Thymus (tissue), 14 donors: ENCODE measurements around the gene TLE3. TPM values are rescaled to one million over a fixed set of nuclear protein-coding genes. Genes with fewer than 3 reads are reported as not detected.
A peak's percentile ranks its signal among the peaks of the same experiment; 100 is the strongest.

Source experiments
- DNase-seq, 9 donors: peaks; one replicate each; pipeline ENCODE4 v3.0.0-alpha.2; 2013; ENCODE audit warnings: low spot score in 9 of 9, low read depth in 6 of 9, missing footprints in 1 of 9
- H3K27ac ChIP-seq, 2 donors: one replicate each; pipeline ENCODE4 v1.5.1; 2013; ENCODE audit warnings: control low read depth in 1 of 2, low read depth in 1 of 2, low read length in 1 of 2, mild to moderate bottlenecking in 1 of 2, moderate library complexity in 1 of 2
- H3K27me3 ChIP-seq, 2 donors: one replicate each; pipeline ENCODE4 v1.5.1; 2013; ENCODE audit warnings: low read length in 1 of 2; ENCODE audit not compliant: control insufficient read depth in 2 of 2, insufficient read depth in 1 of 2
- H3K36me3 ChIP-seq, 2 donors: one replicate each; pipeline ENCODE4 v1.5.1; 2013; ENCODE audit warnings: low read length in 1 of 2, mild to moderate bottlenecking in 1 of 2, moderate library complexity in 1 of 2; ENCODE audit not compliant: control insufficient read depth in 2 of 2, insufficient read depth in 2 of 2
- H3K4me1 ChIP-seq, 2 donors: one replicate each; pipeline ENCODE4 v1.5.1; 2013; ENCODE audit warnings: low read length in 2 of 2; ENCODE audit not compliant: control insufficient read depth in 2 of 2, insufficient read depth in 2 of 2
- H3K4me3 ChIP-seq, 2 donors: one replicate each; pipeline ENCODE4 v1.5.1; 2013; ENCODE audit warnings: low read length in 2 of 2, control low read depth in 1 of 2, mild to moderate bottlenecking in 1 of 2
- H3K9me3 ChIP-seq, 2 donors: one replicate each; pipeline ENCODE4 v1.5.1; 2013; ENCODE audit warnings: low read length in 1 of 2, mild to moderate bottlenecking in 1 of 2; ENCODE audit not compliant: control insufficient read depth in 2 of 2, insufficient read depth in 1 of 2
- WGBS: extraction: QIAGEN DNeasy Blood & Tissue Kit; methylation state at CpG from one replicate; pipeline ENCODE4 v1.1.7; 2013; 5-methylcytosine and 5-hydroxymethylcytosine counted together
- long read RNA-seq, 10 donors: transcript quantifications; one replicate each; lab custom pipeline, GENCODE V29; 2026
- polyA plus RNA-seq: library from polyadenylated mRNA; stranded (reverse); fragments of 200-250 nt; gene quantifications from one replicate; pipeline ENCODE4 v1.2.3, GENCODE V29; 2013
- total RNA-seq: library from RNA; stranded (reverse); fragments of 120-200 nt; gene quantifications from one replicate; pipeline ENCODE4 v1.2.4, GENCODE V29; 2013
- donor health status: healthy.

Gene TLE3
- 23.4 TPM for total RNA-seq
- polyA plus RNA-seq = 32.7 TPM
- long read RNA-seq, donor 1 = 0 reads
- long read RNA-seq, donor 2 = 0 reads
- long read RNA-seq, donor 3, partial matches to known transcripts = 0 of 2 reads
- long read RNA-seq, donor 3, other reads (novel, unspliced or antisense) = 0 of 2 reads
- long read RNA-seq, donor 4, partial matches to known transcripts = 0 of 2 reads
- long read RNA-seq, donor 4, other reads (novel, unspliced or antisense) = 0 of 2 reads
- long read RNA-seq, donor 5, partial matches to known transcripts = 0 of 1 reads
- long read RNA-seq, donor 5, other reads (novel, unspliced or antisense) = 0 of 1 reads
- long read RNA-seq, donor 6, partial matches to known transcripts = 0 of 1 reads
- long read RNA-seq, donor 6, other reads (novel, unspliced or antisense) = 0 of 1 reads
- long read RNA-seq, donor 7, partial matches to known transcripts = 0 of 3 reads
- long read RNA-seq, donor 7, other reads (novel, unspliced or antisense) = 0 of 3 reads
- long read RNA-seq, donor 8, partial matches to known transcripts = 0 of 1 reads
- long read RNA-seq, donor 8, other reads (novel, unspliced or antisense) = 0 of 1 reads
- long read RNA-seq, donor 9 = 0 reads
- long read RNA-seq, donor 10 = 0 reads

DNA sequence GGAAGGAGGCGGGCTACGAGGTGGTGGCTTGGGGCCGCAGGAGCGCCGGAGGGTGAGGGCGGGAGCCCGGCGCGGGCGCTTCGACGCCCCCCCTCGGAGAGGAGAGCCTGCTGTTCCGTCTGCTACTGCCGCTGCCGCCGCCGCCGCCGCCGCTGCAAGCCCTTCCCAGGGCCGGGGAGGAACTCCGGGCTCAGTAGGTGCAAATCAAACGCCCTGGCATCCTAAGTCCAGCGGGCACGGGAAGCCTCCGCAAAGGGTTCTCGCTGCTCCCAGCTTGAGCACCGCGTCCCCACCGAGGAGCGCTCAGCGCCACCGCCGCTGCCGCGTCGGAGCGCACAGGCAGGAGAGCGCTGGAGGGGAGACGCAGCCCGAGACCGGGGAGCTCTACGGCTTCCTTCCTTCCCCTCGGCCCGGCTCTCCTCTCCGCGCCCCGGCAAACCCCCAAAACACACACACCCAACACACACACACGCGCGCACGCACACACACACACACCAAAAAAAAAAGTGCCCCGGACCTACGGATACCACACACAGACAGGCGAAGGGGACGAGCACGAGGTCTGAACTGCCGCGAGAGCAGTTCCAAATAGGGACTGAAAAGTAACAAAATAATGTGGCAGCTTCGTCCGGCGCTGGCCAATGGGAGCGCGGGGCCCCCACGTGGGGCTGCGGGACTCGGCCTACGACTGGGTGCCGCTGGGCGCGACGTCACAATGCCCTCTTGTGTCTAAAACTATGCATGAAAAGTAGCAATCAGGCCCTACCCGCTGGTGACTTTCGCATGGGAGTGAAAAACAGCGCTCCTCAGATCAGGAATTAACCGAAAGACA lies at the start of gene TLE3:
Gene TLE3 (minus strand): TSS at position 597 of the 832 bp plus-strand sequence. CDS start 1,119 bp downstream, outside the sequence.
- WGBS = under 1% methylated on average over 77 of the region's 77 CpGs
- H3K27me3 ChIP-seq = peaks cover 10 to 38% of the 10 kb centered on the region in 2 donors
- peak within 1 kb of the TSS; percentile 92 to 97 for H3K27ac ChIP-seq
- peaks cover 0 to 7% of the 10 kb centered on the region in 2 donors for H3K9me3 ChIP-seq
- peak; percentile 93 to 99 (median 97) for DNase-seq
- H3K4me3 ChIP-seq = peak within 1 kb of the TSS; percentile 90 to 92
- peaks cover 30 to 66% of the 10 kb centered on the region in 2 donors for H3K4me1 ChIP-seq
- peaks cover 9 to 12% of the 10 kb centered on the region in 2 donors for H3K36me3 ChIP-seq

DNA sequence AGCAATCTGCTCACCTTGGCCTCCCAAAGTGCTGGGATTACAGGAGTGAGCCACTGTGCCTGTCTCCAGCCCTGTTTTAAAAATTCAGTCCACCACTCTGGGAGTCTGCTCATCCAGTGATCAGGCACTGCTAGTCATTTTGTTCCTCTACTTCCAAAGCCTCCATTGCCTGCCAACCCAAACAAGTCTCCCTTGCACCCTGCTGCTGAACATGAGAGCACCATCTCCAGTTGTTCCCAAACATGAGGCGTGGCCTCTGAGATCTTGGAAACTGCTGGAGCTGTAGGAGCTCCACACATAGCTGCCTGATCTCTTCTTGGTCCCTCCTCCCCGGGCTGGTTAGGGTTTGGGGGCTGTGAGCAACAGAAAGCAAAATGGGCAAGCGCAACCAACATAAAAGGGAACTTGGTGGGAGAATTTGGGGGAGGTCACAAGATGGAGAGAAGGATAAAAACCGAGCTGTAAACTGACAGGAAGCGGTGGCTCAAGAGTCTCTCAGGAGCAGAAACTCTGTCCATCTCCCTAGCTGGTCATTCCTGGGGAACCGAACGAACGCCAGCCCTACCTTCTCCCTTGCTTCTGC lies 49.6 kb upstream of the TLE3 start:
- no peaks in the 10 kb centered on the region for H3K9me3 ChIP-seq
- H3K27ac ChIP-seq = no peak overlapping the region
- H3K4me1 ChIP-seq = peaks cover 0 to 35% of the 10 kb centered on the region in 2 donors
- H3K4me3 ChIP-seq = no peak overlapping the region
- no peaks in the 10 kb centered on the region for H3K36me3 ChIP-seq
- H3K27me3 ChIP-seq = peaks cover 0 to 2% of the 10 kb centered on the region in 2 donors
- 64% methylated on average over 8 of the region's 8 CpGs for WGBS
- DNase-seq = no peak

DNA sequence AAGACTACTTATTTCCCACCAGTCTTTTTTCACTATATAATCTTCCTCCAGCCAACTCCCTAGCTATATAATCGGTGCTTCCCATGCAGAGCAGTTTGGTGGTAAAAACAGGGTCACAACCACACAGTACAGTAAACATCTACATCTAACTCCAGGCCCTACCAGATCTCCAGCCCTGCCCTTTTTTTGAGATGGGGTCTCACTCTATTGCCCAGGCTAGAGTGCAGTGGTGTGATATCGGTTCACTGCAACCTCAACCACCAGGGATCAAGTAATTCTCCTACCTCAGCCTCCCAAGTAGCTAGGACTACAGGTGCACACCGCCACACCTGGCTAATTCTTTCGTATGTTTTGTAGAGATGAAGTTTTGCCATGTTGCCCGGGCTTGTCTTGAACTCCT lies 49.1 kb upstream of the TLE3 start:
- no peak overlapping the region for H3K4me3 ChIP-seq
- no peaks in the 10 kb centered on the region for H3K9me3 ChIP-seq
- H3K4me1 ChIP-seq = peaks cover 0 to 40% of the 10 kb centered on the region in 2 donors
- no peak overlapping the region for H3K27ac ChIP-seq
- H3K27me3 ChIP-seq = peaks cover 0 to 2% of the 10 kb centered on the region in 2 donors
- H3K36me3 ChIP-seq = no peaks in the 10 kb centered on the region
- 96% methylated on average over 5 of the region's 5 CpGs for WGBS
- DNase-seq = no peak

DNA sequence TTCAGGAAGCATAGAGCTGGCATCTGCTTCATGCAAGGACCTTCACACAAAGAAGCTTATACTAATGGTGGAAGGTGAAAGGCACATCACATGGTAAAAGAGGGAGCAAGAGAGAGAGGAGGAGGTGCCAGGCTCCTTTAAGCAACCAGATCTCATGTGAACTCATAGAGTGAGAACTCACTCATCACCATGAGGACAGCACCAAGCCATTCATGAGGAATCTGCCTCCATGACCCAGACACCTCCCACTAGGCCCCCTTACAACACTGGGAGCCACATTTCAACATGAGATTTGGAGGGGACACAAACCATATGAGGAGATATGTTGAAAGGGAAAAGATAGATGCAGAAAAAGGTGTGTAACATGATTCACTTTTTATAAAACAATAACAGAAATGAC lies 48.4 kb upstream of the TLE3 start:
- DNase-seq = no peak
- no peak overlapping the region for H3K27ac ChIP-seq
- H3K4me1 ChIP-seq = peaks cover 0 to 46% of the 10 kb centered on the region in 2 donors
- no peak overlapping the region for H3K4me3 ChIP-seq
- no peaks in the 10 kb centered on the region for H3K36me3 ChIP-seq
- no peaks in the 10 kb centered on the region for H3K9me3 ChIP-seq
- peaks cover 0 to 2% of the 10 kb centered on the region in 2 donors for H3K27me3 ChIP-seq

DNA sequence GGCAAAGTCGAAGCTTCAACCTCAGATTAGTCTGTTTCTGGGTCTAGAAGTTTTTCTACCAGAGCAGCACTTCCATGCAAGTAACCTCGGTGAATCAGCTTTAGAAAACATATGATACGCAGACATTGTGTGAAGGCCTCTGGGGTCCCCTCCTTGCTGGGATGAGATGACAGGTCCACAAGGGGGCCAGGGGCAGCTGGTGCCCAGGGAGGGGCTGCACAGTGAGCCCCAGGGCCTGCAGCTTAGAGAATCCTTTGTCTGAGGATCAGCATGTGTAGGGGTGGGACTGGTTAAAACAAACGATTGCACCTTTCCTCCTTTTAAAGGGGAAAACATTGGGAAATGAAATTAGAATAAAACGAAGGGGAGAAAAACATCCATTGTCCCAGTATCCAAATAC lies 47.5 kb upstream of the TLE3 start:
- DNase-seq = no peak

DNA sequence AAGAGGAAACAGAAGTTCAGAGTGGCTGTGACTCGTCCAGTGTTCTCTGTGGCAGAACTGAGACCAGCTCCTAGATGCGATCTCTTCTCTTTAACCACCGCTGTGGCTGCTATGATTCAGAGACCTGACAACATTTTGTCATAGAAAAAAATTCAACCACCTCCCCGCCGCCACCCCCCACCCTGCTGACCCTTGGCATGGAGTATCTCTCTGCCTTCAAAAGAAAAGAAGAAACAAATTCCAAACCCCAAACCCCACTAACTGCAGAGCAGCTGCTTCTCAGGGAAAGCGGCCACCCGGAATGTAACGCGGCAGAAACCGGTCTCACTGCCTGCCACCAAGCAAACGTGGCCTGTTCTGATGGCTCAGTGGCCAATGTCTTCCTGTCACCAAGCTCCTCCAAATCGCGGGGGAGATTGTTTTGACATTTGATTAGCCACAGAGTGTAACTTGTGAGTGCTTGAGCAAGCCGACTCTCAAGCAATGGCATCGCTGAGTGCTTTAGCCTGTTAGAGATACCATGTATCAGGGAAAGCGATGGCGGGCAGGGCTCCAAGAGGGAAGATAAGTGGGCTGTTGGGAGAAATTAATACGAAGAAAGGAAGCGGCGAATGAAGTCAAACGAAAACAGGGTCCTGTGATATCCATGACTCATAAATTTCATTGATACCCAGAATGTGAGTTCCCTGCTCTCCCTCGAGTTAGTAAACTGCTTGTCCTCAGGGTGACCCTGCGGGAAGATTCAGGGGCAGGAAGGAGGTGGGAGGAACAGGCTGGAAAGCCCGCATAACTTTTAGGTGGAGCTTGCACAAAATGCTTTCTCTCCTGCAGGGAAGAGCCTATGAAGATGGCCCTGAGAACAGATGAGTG lies 44.8 kb upstream of the TLE3 start:
- no peak overlapping the region for H3K4me3 ChIP-seq
- DNase-seq = peak in 1 of 9 donors; percentile 33
- no peaks in the 10 kb centered on the region for H3K9me3 ChIP-seq
- H3K36me3 ChIP-seq = no peaks in the 10 kb centered on the region
- WGBS = 65% methylated on average over 24 of the region's 24 CpGs
- peaks cover 0 to 2% of the 10 kb centered on the region in 2 donors for H3K27me3 ChIP-seq
- H3K4me1 ChIP-seq = peaks cover 0 to 60% of the 10 kb centered on the region in 2 donors
- H3K27ac ChIP-seq = peak overlapping the region in 1 of 2 donors; percentile 56

More for the DNA sequence above, 47.5 kb upstream of the TLE3 start:
- no peak overlapping the region for H3K27ac ChIP-seq
- no peaks in the 10 kb centered on the region for H3K36me3 ChIP-seq
- H3K4me1 ChIP-seq = peaks cover 0 to 55% of the 10 kb centered on the region in 2 donors
- 96% methylated on average over 5 of the region's 5 CpGs for WGBS
- H3K27me3 ChIP-seq = peaks cover 0 to 2% of the 10 kb centered on the region in 2 donors
- H3K9me3 ChIP-seq = no peaks in the 10 kb centered on the region
- no peak overlapping the region for H3K4me3 ChIP-seq

DNA sequence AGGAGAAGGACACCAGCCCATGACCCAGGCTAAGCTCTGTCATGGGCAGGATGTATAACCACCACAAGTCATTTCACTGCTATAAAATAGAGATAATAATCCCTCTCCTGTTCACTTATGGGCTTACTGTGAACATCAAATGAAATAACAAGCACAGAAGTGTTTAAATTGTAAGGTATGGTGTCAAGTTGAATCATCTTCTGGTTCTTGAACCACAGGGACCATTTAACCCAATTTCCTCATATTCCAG lies 44.3 kb upstream of the TLE3 start:
- H3K27me3 ChIP-seq = peaks cover 0 to 2% of the 10 kb centered on the region in 2 donors
- DNase-seq = no peak
- H3K36me3 ChIP-seq = no peaks in the 10 kb centered on the region
- H3K4me1 ChIP-seq = peaks cover 0 to 55% of the 10 kb centered on the region in 2 donors
- no peaks in the 10 kb centered on the region for H3K9me3 ChIP-seq
- peak overlapping the region in 1 of 2 donors; percentile 55 for H3K27ac ChIP-seq
- H3K4me3 ChIP-seq = no peak overlapping the region

DNA sequence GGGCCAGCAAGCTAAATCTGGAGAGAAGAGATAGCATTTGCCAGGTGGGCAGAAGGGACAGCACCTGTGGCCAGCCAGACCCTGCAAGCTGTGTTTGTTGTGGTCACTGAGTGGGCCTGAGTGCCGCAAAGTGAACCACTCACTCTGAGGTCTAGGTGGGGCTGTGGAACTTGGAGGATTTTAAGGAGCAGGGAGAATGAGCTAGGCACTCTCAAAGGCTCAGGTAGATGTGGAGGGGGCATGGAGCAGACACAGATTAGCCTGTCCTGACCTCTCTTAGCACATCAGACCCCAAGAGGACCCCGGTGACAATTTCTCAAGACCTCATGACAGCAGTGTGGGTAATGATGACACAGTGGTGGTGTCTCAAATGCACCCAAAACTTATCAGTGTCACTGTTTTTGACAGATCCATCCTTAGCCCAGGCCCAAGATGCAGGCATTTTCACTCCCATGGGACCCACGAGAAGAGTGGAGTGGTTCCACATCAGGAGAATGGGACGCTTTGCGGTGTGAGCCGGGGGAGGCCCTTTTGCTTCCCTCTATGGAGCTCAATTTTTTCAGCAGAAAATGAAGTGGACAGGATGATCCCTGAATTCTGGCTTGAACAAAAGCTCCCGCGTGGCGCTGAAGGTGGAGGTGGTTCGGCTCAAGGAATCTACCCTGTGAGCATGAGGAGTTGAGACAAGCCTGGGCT lies 43.8 kb upstream of the TLE3 start:
- WGBS = 92% methylated on average over 10 of the region's 10 CpGs
- no peaks in the 10 kb centered on the region for H3K9me3 ChIP-seq
- H3K4me3 ChIP-seq = no peak overlapping the region
- peak overlapping the region in 1 of 2 donors; percentile 55 for H3K27ac ChIP-seq
- no peak for DNase-seq
- H3K27me3 ChIP-seq = peaks cover 0 to 2% of the 10 kb centered on the region in 2 donors
- H3K4me1 ChIP-seq = peaks cover 0 to 55% of the 10 kb centered on the region in 2 donors
- no peaks in the 10 kb centered on the region for H3K36me3 ChIP-seq
